Mesothelial cell of epicardium (in vitro differentiated cells): ENCODE results near the gene ARPP21. TPM values are rescaled to one million over a fixed set of nuclear protein-coding genes. Genes with fewer than 3 reads are reported as not detected.
A peak's percentile ranks its signal among the peaks of the same experiment; 100 is the strongest.
"Not testable (repeated sequence)": the region's sequence is repeated elsewhere in the genome, so short reads cannot be mapped to it uniquely, and the experiment has no call there.

ENCODE experiments used
- DNase-seq, 2 experiments: peaks; one replicate each; pipeline ENCODE4 v3.0.0; 2021; ENCODE audit warnings: low spot score in 2 of 2; ENCODE audit not compliant: unreplicated experiment in 2 of 2
- H3K27ac Mint-ChIP-seq: 2 replicates; pipeline ENCODE4 v1.8.0; 2021; ENCODE audit warnings: mixed read lengths
- H3K27me3 Mint-ChIP-seq: 2 replicates; pipeline ENCODE4 v1.8.0; 2021; ENCODE audit warnings: low read depth, mixed read lengths
- H3K36me3 Mint-ChIP-seq: 2 replicates; pipeline ENCODE4 v1.8.0; 2021; ENCODE audit warnings: mixed read lengths
- H3K4me1 Mint-ChIP-seq: 2 replicates; pipeline ENCODE4 v1.8.0; 2021; ENCODE audit warnings: mixed read lengths
- H3K4me3 Mint-ChIP-seq: 2 replicates; pipeline ENCODE4 v1.8.0; 2021; ENCODE audit warnings: mild to moderate bottlenecking, moderate library complexity, mixed read lengths
- H3K9me3 Mint-ChIP-seq: 2 replicates; pipeline ENCODE4 v1.8.0; 2021; ENCODE audit warnings: mixed read lengths
- CTCF ChIP-seq: fragments of 200-600 bp; sonication (generic); IDR thresholded peaks from one replicate; pipeline ENCODE4 v1.5.0; 2021; ENCODE audit warnings: antibody characterized with exemption; ENCODE audit not compliant: unreplicated experiment
- microRNA-seq: library from miRNA; unstranded; fragments of <30 nt; microRNA quantifications from one replicate; pipeline ENCODE4 v1.2.0, GENCODE V29; 2021; ENCODE audit warnings: inconsistent platforms, mixed read lengths
- total RNA-seq: library from RNA; stranded (reverse); gene quantifications from 3 replicates; pipeline ENCODE4 v1.2.1, GENCODE V29; 2021

Gene ARPP21
- total RNA-seq, 1 donor from 2014 or later: 0.67 TPM

GRCh38 chr3:35800960-35801459 lies 161.7 kb downstream of the ARPP21 start:
- DNase-seq: no peak
- Mint-ChIP-seq H3K4me1 (no peaks in the 10 kb centered on the region), H3K27ac (no peak overlapping the region), H3K9me3 (no peaks in the 10 kb centered on the region), H3K36me3 (no peaks in the 10 kb centered on the region), H3K4me3 (no peak overlapping the region), H3K27me3 (peaks cover 4% of the 10 kb centered on the region)
- TF ChIP-seq CTCF: no peak

GRCh38 chr3:35814531-35814930 lies 175.2 kb downstream of the ARPP21 start:
- Mint-ChIP-seq H3K9me3 (peaks cover 4% of the 10 kb centered on the region), H3K27ac (no peak overlapping the region)

GRCh38 chr3:35815796-35816195 lies 176.5 kb downstream of the ARPP21 start:
- H3K4me3 Mint-ChIP-seq, H3K4me1 Mint-ChIP-seq, DNase-seq, H3K9me3 Mint-ChIP-seq, H3K36me3 Mint-ChIP-seq, H3K27me3 Mint-ChIP-seq, H3K27ac Mint-ChIP-seq: not testable (repeated sequence)

More at GRCh38 chr3:35814531-35814930, 175.2 kb downstream of the ARPP21 start:
- H3K4me3 Mint-ChIP-seq: no peak overlapping the region
- H3K4me1 Mint-ChIP-seq: peaks cover 2% of the 10 kb centered on the region
- no peaks in the 10 kb centered on the region for H3K36me3 Mint-ChIP-seq
- TF ChIP-seq CTCF: no peak
- no peaks in the 10 kb centered on the region for H3K27me3 Mint-ChIP-seq
- no peak for DNase-seq

- no peak for DNase-seq
- Mint-ChIP-seq H3K36me3 (no peaks in the 10 kb centered on the region), H3K9me3 (peaks cover 8% of the 10 kb centered on the region), H3K27ac (no peak overlapping the region), H3K4me3 (no peak overlapping the region), H3K4me1 (peaks cover 2% of the 10 kb centered on the region), H3K27me3 (peaks cover 2% of the 10 kb centered on the region)
- TF ChIP-seq CTCF: no peak
Observed at GRCh38 chr3:35817216-35817615, 177.9 kb downstream of the ARPP21 start.

- Mint-ChIP-seq H3K4me3 (no peak overlapping the region), H3K4me1 (no peaks in the 10 kb centered on the region)
- no peak for TF ChIP-seq CTCF
Observed at GRCh38 chr3:35832140-35832571, 192.8 kb downstream of the ARPP21 start.

More at GRCh38 chr3:35832140-35832571, 192.8 kb downstream of the ARPP21 start:
- no peaks in the 10 kb centered on the region for H3K9me3 Mint-ChIP-seq
- peaks cover 3% of the 10 kb centered on the region for H3K27me3 Mint-ChIP-seq
- DNase-seq: no peak
- no peaks in the 10 kb centered on the region for H3K36me3 Mint-ChIP-seq
- no peak overlapping the region for H3K27ac Mint-ChIP-seq

Small RNA genes lying within 50 kb of the gene (microRNA-seq; reads per million reads assigned to microRNA genes)
- 15.5 reads per million, percentile 39 among the genes with 10 or more reads in this experiment for gene MIR128-2
